ENCODE data around the gene TCAP.
"Not testable (repeated sequence)": the region's sequence is repeated elsewhere in the genome, so short reads cannot be mapped to it uniquely, and the experiment has no call there.

Gene TCAP

GRCh38 chr17:39706921-39707337 is 41.8 kb downstream of the TCAP start:
- peak; percentile 17 for DNase-seq

DNA sequence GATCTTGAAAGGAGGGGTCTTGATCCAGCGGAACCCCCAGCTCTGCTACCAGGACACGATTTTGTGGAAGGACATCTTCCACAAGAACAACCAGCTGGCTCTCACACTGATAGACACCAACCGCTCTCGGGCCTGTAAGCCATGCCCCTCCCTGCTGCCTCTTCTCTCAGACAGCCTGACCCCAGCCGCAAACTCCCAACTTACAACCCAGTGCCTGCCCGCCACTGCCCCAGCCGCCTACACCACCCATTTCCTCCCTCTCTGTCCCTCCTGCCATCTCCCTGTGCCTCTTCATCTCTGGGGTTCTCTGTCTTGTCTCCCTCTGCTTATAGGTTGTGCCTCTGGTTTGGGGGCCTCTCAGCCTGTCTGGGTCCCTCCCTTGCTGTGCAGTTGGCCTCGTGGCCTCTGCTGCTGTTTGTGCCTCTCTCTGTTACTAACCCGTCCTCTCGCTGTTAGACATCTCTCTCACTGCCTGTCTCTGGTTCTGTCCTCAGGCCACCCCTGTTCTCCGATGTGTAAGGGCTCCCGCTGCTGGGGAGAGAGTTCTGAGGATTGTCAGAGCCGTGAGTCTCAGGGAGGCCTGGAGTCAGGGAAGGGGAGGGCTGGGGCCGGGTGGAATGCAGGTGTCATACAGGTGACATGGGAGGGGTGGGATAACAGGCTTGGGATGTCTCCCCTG is 44.3 kb downstream of the TCAP start:
- peak; percentile 14 for DNase-seq

DNA sequence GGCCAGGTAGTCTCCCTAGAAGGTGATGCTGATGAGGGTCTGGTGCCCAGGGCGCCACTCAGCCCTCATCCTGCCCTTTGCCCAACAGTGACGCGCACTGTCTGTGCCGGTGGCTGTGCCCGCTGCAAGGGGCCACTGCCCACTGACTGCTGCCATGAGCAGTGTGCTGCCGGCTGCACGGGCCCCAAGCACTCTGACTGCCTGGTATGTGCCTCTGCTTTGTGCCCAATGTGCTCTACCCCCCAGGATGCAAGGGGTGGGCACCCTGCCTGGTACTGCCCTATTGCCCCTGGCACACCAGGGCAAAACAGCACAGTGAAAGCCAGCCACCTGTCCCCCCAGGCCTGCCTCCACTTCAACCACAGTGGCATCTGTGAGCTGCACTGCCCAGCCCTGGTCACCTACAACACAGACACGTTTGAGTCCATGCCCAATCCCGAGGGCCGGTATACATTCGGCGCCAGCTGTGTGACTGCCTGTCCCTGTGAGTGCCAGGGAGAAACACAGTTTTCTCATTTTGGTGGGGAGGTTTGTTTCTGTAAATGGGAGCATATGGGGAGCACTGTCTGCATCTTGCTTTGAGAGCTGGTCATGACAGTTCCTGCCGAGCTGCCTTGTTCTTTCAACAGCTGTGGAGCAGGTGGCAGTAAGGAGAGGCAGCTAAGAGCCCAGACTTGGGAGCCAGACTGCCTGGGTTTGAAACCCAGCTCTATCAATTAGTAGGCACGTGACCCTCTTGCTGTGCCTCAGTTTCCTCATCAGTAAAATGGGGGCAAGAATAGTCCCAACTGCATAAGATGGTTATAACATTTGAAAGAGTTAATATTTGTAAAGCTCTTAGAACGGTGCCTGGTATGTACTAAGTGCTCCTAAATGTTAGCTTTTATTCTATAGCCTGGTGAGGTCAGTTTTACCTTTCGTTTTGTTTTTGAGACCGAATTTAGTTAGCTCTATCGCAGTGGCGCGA is 45.1 kb downstream of the TCAP start:
- no peak for DNase-seq

GRCh38 chr17:39711071-39711470 is 45.9 kb downstream of the TCAP start:
- not testable (repeated sequence) for DNase-seq

- DNase-seq = no peak
These were observed 46.7 kb downstream of the TCAP start for GRCh38 chr17:39711851-39712250.

DNA sequence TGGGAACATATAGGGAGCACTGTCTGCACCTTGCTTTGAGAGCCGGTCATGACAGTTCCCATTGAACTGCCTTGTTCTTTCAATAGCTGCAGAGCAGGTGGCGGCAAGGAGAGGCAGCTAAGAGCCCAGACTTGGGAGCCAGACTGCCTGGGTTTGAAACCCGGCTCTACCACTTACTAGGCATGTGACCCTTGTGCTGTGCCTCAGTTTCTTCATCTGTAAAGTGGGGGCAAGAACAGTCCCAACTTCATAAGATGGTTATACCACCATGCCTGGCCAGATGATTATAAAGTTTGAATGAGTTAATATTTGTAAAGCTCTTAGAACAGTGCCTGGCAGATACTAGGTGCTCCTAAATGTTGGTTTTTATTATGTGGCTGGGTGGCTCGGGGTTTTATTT is 49.1 kb downstream of the TCAP start:
- no peak for DNase-seq

DNA sequence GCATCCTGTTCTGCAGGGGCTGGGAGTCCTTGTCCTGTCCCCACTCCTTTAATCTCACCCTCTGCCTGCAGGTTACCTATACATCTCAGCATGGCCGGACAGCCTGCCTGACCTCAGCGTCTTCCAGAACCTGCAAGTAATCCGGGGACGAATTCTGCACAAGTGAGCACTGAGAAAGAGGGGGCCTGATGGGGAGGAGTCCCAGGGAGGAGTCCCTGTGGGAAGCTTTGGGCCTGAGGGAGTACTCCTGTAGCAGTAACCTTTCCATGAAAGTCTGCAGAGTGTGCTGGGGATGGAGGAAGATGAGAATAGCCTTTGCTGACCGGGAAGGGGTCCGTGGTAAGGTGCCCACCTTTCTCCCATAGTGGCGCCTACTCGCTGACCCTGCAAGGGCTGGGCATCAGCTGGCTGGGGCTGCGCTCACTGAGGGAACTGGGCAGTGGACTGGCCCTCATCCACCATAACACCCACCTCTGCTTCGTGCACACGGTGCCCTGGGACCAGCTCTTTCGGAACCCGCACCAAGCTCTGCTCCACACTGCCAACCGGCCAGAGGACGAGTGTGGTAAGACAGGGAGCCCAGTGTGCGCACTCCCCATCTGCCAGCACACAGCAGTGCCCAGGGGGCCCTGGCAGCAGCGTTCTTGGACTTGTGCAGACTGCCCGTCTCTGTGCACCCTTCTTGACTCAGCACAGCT is 50.4 kb downstream of the TCAP start:
- DNase-seq = no peak
